GM04503 (cell line): ENCODE measurements around the gene ZNF419.
A peak's percentile ranks its signal among the peaks of the same experiment; 100 is the strongest.
"Not testable (repeated sequence)": the region's sequence is repeated elsewhere in the genome, so short reads cannot be mapped to it uniquely, and the experiment has no call there.

Experiments
- DNase-seq: peaks from one replicate; pipeline ENCODE4 v3.0.0-alpha.2; 2012; ENCODE audit warnings: low read depth

The ZNF419 gene

DNA sequence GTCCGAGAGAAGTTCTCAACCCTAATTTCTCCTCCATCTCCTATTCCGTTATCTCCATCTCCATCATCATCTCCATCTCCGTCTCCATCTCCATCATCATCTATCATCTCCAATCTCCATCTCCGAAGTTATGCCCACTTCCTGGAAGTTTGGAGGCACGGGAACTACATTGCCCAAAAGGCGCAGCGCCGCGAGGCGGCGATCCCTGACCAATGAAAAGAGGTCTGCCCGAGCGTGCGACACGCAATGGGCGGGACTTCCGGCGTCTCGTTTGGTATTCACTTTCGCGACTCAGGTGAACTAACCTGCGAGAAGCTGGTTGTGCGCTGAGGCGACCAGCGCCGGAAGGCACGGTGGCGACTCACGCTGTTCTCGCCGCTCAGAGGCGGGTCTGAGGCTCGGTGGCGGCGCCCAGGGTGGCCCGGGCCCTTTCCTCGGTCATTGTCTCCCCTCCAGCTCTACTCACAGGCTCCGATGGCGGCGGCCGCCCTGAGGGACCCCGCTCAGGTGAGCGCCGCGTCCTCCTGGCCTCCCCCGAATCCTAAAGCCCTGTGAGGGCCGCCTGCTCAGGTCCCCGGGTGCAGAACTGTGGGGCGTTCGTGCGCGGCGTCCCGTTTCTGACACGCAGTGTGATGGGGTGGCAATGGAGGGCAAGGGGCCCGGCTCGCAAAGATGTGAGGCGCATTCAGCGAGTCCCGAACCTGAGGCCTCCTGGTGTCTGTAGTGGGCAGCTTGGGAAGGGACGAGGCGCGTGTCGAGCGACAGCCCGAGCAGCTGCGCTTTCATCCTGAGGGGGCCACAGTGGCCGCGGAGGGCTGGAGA, at the start of gene ZNF419:
TSS of gene ZNF419 (plus strand) at position 274 of the 822 bp plus-strand sequence. CDS start at position 475, 201 bp downstream.
- peak; percentile 51 for DNase-seq

DNA sequence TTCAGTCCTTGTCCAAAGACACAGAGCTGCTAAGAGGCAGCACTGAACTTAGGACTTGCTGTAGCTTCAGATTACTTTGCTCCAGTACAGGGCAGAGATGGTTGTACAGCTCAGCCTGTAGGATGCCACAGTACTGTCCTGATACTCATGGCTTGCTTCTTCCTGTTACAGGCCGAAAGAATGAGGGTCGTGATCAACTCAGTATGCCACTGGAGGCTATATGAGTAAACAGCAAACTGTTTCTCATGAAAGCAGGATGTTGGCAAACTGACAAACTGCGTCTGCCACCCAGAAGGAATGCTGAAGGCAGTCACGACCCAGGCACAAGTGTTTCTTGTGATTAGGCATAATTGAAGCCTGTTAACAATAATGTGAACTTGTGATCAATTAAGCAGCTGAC, 49.6 kb upstream of the ZNF419 start:
- DNase-seq: no peak

DNA sequence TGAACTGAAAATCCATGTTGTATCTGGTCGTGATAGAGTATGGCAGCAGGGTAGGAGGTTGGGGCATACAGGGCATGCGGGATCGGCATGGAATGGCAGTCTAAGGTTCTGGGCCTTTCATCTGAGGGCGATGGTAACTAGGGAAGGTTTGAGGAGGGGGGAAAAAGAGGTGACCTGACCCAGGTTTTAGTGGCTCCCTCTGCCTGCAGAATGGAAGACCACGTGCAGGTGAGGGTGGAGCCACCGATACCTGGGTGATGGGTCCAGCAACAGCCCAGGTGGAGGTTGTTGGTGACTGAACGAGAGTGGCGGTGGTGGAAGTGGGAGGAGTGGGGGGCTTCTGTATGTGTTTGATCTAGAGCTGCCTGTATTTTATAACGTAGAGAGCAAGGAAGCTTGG, 48.6 kb upstream of the ZNF419 start:
- no peak for DNase-seq

DNA sequence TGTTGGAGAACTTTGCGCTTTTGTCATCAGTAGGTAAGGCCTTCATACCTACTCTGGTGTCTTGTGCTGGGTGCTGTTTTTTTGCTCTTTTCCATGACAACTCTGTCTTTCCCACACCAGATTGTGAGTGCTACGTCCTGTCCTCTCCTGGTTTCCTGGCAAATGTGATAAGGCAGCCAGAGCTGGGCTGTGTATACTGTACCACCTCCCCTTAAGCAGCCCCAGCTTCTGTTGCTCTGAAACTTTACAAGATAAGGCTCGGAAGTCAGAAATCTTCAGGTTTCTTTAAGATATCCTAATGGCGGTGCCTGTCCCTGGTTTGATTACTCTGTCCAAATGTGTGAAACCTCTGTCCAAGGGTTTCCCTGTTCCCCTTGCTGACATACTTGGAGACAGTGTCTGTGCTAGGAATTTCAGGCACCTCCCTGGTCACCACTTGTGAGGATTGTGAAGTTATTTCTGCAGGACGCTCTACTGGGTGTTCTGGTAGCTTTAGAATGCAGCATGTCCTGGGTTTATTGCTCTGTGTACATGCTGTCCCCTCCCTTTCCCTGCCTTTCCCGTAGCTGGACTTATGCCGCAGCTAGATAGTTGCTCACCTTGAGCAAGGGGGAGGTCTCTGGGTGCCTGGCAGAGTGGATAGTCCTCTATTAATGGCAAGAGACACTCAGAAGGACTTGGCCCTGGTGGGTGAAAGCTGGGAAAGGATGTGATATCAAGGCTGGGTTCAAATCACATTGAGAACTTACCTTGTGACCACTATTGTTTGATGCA, 45.4 kb upstream of the ZNF419 start:
- DNase-seq: no peak

DNA sequence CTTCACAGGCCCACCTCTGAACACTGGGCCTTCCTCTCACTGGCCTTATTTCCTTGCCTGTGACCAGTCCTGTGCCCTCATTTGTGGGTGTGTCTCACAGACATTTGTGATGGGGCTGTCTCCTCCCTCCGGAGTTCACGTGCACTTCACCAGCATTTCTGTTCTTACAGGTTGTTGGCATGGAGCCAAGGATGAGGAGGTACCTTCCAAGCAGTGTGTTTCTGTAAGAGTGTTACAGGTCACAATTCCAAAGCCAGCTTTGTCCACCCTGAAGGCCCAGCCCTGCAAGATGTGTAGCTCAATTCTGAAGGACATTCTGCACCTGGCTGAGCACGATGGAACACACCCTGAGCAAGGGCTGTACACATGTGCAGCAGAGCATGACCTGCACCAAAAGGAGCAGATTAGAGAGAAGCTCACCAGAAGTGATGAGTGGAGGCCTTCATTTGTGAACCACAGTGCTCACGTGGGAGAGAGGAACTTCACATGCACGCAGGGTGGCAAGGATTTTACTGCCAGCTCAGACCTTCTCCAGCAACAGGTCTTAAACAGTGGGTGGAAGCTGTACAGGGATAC, 44.3 kb upstream of the ZNF419 start:
- DNase-seq: no peak

DNA sequence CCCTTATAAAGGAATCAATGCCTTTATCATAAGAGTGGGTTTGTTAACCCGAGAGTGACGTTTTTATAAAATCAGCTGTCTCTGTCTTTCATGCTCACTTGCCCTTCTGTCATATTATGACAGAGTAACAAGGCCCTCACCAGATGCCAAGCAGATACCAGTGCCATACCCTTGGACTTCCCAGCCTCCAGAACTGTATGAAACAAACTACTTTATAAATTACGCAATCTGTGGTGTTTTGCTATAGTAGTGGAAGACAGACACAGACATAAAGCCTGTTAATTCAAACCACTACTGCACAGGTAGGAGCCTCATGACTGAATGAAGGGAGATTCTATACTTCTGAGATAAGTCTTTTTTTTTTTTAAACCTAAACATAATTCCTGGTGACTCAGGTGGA, 35.2 kb upstream of the ZNF419 start:
- DNase-seq: no peak

DNA sequence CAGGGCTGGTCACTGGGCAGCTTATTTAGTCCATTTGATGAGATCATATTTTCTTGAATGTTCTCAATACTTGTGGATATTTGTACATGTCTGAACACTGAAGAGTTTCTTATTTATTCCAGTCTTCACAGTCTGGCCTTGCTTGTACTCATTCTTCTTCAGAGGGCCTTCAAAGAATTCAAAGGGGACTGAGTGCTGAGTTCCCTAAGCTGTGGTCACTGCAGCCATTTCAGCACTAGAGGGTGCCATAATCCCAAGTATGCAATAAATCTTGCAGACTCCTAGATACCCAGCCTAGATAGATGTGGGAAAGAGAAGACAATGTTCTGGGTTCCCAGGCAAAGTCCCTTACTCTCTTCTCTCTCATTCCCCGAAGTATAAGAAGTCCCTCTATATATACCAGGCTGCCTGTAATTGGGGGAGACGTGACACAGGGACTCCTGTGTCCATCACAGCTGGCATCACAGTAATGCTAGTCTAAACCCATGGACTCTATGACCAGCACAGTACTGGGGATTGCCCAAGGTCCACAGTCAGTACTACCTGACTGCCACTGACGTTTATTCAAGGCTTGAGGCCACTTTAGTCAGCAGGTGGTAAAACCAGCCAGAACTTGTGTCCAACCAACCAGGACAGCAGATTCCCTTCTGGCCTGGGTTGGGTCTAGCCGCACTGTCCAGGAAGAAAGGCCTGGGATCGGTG, 21.7 kb upstream of the ZNF419 start:
- DNase-seq: no peak

DNA sequence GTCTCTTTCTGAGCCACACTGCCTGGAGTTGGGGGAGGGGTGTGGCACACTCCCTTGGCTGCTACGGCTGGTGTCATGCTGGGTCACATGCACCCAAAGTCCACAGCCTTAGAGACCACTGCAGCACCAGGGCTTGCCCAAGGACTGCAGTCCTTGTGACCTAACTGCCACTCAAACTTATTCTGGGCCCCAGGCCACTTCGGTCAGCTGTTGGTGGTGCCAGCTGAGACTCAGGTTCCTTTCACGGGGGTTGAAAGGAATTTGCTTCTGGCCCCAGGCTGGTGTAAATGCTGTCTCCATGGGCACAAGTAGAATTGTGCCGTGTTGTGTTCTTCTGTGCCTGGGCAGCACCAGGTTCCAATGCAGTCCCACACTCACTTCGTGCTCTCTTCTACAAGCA, 21.1 kb upstream of the ZNF419 start:
- no peak for DNase-seq

DNA sequence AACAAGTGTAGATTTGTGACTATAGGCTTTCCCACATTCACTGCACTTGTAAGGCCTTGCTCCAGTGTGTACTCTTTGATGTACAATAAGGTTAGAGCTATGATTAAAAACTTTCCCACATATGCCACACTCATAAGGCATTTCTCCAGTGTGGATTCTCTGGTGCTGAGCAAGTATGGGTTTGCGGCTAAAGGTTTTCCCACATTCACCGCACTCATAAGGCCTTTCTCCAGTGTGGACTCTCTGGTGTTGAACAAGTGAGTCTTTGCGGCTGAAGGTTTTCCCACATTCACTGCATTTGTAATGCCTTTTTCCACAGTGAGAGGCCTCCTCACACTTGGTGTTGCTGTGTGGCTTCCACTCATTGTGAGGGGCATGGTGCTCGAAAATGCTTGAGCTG, 13.9 kb upstream of the ZNF419 start:
- no peak for DNase-seq

DNA sequence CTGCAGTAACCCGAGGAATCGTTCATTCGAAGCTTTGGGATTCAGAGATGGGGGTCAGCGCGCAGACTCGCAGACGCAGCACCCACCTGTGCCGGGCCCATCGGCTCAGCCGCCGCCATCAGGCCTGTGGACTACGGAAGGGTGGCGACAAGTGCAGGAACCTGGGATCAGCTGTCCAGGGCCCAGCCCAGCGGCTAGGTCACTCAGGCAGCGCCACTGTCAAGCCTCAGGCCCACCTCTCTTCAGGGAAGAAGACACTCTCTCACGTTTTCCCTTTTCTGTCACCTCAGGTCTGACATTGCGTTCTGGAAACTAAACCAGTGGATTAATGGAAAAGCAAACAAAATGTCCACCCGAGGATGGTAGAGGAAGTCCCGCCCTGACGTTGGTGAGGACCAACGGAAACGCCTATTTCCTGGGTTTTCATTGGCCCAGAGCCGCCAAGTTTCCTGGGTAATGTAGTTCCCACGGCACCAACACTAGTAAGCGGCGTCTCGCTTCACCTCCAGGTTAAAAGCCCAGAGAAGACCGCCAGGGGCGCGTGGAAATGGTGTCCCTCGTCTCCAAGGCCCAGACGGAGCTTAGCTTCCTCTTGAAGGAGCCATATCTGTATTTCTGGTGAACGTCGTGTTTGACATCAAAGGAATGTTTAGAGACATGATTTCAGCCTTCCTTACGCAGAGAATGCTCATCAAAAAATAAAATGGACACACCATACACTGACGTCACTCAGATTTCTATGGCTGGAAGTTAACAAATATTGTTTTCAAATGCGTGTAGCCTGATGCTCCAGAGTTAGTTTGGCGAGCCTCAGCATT, 10.2 kb upstream of the ZNF419 start, which contains the start of gene ZNF772:
TSS of gene ZNF772 (minus strand) at position 376 of the 818 bp plus-strand sequence. CDS start at position 119, 257 bp downstream.
- peak; percentile 83 for DNase-seq

DNA sequence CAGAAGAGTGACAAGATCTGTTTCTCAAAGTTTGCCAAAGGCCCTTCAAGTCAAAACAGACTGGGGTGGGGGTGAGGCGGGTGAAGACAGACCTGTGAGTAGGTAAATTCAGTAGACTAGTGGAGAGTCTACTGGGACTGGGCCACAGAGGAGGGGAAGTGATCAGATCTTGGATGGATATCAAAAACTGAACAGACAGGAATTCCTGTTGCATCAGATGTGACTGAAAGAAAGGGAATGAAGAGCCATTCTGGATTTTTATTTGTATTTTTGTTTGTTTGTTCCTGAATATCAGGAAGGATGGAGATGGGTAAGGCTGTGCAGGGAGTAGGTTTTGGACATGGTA, 722 bp downstream of the ZNF419 start:
- not testable (repeated sequence) for DNase-seq

DNA sequence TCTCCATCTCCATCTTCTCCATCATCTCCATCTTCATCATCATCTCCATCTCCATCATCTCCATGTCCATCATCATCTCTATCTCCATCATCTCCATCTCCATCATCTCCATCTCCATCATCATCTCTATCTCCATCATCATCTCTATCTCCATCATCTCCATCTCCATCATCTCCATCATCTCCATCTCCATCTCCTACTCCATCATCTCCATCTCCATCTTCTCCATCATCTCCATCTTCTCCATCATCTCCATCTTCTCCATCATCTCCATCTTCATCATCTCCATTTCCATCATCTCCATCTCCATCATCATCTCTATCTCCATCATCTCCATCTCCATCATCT, 11.8 kb downstream of the ZNF419 start:
- DNase-seq: not testable (repeated sequence)

DNA sequence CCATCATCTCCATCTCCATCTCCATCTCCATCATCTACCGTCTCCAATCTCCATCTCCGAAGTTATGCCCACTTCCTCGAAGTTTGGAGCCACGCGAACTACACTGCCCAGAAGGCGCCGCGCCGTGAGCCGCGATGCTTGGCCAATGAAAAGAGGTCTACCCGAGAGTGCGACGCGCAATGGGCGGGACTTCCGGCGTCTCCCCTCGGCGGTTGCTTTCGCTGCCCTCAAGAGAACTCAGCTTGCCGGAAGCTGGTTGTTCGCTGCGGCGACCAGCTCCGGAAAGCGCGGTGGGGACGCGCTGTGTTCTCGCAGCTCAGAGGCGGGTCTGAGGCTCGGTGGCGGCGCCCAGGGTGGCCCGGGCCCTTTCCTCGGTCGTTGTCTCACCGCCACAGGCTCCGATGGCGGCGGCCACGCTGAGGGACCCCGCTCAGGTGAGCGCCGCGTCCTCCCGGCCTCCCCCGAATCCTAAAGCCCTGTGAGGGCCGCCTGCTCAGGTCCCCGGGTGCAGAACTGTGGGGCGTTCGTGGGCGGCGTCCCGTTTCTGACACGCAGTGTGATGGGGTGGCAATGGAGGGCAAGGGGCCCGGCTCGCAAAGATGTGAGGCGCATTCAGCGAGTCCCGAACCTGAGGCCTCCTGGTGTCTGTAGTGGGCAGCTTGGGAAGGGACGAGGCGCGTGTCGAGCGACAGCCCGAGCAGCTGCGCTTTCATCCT, 12.3 kb downstream of the ZNF419 start, which contains the start of gene ZNF773:
TSS of gene ZNF773 (plus strand) at position 259 of the 716 bp plus-strand sequence. CDS start at position 402, 143 bp downstream.
- DNase-seq: peak; percentile 68

DNA sequence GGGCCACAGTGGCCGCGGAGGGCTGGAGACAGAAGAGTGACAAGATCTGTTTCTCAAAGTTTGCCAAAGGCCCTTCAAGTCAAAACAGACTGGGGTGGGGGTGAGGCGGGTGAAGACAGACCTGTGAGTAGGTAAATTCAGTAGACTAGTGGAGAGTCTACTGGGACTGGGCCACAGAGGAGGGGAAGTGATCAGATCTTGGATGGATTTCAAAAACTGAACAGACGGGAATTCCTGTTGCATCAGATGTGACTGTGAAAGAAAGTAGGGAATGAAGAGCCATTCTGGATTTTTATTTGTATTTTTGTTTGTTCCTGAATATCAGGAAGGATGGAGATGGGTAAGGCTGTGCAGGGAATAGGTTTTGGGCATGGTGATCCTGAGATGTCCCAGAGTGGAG, 12.8 kb downstream of the ZNF419 start:
- peak; percentile 26 for DNase-seq

DNA sequence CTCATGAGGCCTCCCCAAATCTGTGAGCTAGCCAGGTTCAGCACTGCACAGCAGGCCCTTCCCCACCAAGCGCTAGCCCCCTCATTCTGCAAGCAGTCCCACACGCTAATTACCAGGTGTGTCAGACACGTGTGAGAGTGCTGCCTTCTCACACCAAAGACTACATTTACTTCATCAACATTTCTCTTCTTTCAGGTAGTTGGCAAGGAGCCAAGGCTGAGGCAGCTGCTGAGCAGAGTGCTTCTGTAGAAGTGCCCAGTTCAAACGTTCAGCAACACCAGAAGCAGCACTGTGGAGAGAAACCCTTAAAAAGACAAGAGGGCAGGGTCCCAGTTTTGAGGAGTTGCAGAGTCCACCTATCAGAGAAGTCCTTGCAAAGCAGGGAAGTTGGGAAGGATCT, 18.6 kb downstream of the ZNF419 start:
- DNase-seq: no peak

DNA sequence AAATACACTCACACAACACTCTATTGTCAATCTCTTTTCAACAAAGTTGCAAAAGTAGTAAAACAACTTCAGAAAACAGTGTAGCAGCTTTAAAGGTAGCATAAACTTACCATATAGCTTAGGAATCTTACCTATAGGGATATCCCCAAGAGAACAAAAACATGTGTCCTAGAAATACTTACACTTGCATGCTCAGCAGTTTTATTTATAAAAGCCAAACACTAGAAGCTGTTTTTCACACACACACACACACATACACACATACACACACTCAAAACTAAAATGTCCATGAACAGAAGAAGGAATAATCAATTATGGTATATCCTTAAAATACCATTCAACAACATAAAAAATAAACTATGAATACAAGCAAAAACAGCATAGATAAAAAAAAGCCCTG, 23.9 kb downstream of the ZNF419 start:
- DNase-seq: no peak

DNA sequence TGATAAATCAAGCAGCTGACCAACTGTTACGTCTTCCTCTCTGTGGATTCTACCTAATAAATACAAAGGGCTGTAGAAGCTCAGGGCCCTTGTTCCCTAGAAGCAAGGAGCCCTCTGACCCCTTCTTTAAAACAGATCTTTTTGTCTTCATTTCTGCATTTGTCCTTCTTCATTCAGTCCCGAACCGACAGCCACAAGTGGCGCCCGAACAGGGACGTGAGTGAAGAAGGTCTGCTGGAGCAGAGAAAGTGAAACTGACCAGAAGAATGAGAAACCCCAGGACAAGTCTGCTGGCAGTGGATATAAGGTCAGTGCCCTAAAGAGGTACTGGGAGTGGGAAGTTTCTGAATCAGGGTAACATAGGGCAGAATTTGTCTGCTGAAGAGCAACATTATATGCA, 25.3 kb downstream of the ZNF419 start:
- DNase-seq: no peak

DNA sequence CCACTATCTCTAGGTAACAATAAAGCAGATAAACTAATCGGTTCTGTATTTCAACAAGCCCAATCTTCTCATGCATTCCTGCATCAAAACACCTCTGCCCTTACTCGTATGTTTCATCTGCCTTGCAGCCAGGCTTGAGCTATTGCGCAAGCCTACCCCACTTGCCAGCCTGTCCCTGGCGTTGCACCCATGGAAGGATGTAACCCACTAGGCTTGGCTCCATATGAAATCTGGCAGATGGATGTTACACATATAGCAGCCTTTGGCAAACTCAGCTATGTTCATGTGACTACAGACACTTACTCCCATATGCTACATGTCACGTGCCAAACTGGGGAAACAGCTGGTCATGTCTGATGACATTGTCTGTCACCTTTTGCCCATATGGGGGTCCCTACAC, 27.7 kb downstream of the ZNF419 start:
- no peak for DNase-seq

DNA sequence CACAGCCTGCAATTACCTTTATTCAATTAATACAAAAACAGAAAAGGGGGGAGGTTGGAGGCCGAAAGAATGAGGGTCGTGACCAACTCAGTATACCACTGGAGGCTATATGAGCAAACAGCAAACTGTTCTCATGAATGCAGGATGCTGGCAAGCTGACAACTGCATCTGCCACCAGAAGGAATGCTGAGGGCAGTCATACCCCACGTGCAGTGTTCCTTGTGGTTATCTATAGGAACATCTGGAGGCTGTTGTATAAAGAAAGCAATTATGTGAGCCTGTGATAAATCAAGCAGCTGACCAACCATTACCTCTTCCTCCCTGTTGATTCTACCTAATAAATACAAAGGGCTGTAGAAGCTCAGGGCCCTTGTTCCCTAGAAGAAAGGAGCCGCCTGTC, 30.5 kb downstream of the ZNF419 start:
- not testable (repeated sequence) for DNase-seq

DNA sequence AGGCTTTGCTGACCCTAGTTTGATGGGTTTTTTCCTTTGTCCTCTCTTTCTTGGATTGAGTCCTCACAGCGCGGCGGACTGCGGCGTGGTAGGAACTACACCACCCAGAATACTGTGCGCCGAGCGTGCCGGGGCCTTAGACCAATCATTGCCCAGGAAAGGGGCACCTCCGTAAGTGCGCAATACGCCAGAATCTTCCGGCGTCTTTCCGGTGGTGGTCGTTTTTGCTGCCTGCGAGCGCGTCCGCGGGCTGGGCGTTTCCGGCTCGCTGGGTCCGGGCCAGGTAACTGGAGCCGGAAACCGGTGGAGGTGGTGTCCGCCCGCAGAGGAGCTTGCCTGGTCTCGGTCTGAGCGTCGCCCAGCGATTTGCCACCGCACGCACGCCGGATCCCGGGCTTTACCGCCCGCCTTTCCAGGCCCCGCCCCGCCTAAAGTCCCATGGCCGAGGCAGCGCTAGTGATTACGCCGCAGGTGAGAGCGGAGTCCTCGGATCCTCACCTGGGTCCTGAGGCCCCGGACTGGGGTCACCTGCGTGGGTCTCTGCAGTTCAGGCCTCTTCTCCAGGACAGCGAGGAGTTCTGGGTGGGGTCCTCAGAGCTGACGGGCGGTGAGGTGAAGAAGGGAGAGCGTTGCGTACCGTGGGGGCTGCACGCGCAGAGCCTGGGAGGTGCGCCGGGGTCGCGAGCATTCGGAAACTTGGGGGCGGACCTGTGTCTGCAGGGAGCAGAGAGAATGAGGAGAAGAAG, 39.8 kb downstream of the ZNF419 start, which contains the start of gene ZNF549:
TSS of gene ZNF549 (plus strand) at position 221 of the 746 bp plus-strand sequence. CDS start at position 439, 218 bp downstream.
- DNase-seq: peak; percentile 64
